H7 (cell line): Measurements from ENCODE around the gene PLAC8L1. TPM values are rescaled to one million over a fixed set of nuclear protein-coding genes. Genes with fewer than 3 reads are reported as not detected.
"Not testable (repeated sequence)": the region's sequence is repeated elsewhere in the genome, so short reads cannot be mapped to it uniquely, and the experiment has no call there.

ENCODE experiments used
- DNase-seq: peaks from one replicate; pipeline ENCODE4 v3.0.0; 2012
- H3K27me3 ChIP-seq: 2 replicates; pipeline ENCODE4 v1.6.0; 2011; ENCODE audit warnings: mild to moderate bottlenecking, low read length; ENCODE audit not compliant: control insufficient read depth, insufficient read depth
- H3K36me3 ChIP-seq: replicated peaks from 2 replicates; pipeline ENCODE4 v1.5.1; 2011; ENCODE audit warnings: low read length; ENCODE audit not compliant: control insufficient read depth, insufficient read depth
- H3K4me3 ChIP-seq: 2 replicates; pipeline ENCODE4 v1.5.1; 2011; ENCODE audit warnings: low read depth, mild to moderate bottlenecking, control low read depth, low read length, moderate library complexity; ENCODE audit not compliant: insufficient read depth
- total RNA-seq: library from RNA; depleted of rRNA; stranded (reverse); fragments of >200 nt; shearing (Covaris generic); gene quantifications from 2 replicates; pipeline ENCODE4 v1.2.3, GENCODE V29; 2014; rRNA removed

PLAC8L1 gene, protein sequence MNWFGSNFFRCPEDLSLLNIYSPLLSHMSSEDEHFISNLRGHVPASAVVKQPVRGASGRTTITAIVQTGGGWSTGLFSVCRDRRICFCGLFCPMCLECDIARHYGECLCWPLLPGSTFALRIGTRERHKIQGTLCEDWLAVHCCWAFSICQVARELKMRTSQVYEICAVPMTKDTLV
- 0.44 and 0.59 TPM in 2 replicates for total RNA-seq

DNA sequence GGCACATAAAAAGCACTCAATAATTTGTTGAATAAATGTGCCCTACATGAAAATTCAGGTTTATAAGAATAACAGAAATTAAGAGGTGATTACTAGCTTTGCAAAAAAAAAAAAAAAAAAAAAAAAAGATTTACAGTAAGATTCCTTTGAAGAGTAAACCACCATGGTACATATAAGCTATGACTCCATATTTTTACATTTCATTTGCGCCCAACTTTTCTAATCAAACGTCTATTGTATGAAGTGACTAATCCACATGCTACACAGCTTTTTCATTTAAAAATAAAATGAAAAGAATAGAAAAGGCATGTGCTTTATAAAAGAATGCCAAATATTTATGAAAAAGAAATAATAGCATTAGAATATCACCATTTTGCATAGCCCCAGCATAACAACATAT, at the start of gene PLAC8L1:
Gene PLAC8L1, minus strand, starts transcription at position 101 of the 400 bp plus-strand sequence. CDS start 1,266 bp downstream, outside the sequence.
- DNase-seq, result no peak
- Histone ChIP-seq H3K36me3 (no peaks in the 10 kb centered on the region; the same call in 1 of the 2 replicates), H3K27me3 (no peaks in the 10 kb centered on the region), H3K4me3 (no peak within 1 kb of the TSS)

DNA sequence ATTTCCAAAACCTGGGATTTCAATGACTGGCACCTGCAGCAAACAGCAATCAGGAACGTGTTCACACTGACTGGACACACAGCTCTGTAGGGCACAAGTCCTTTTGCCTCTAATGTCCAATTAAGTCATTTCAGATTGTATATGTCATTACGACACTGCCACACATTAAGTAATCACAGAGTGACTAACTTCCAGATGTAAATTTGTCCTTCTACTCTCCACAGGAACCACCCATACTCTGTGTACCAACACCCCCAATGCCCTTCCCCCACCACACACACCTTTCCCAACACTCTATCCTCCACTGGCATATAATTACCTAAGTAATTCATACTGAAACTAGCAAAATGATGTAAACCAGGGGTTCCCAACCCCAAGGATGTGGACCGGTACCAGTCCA, 46.6 kb upstream of the PLAC8L1 start:
- Histone ChIP-seq H3K36me3 (peaks cover 45% of the 10 kb centered on the region), H3K27me3 (no peaks in the 10 kb centered on the region), H3K4me3 (no peak overlapping the region)
- DNase-seq, result no peak

DNA sequence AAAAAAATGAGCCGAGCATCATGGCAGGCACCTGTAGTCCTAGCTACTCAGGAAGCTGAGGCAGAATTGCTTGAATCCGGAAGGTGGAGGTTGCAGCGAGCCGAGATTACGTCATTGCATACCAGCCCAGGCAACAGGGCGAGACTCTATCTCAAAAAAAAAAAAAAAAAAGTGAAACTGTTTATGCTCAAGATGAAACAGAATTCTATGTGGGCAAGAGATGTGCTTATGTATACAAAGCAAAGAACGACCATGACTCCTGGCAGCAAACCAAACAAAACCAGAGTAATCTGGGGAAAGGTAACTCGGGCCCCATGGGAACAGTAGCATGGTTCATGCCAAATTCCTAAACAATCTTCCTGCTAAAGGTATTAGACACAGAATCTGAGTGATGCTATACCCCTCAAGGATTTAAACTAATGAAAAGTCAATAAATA, 32.6 kb upstream of the PLAC8L1 start:
- DNase-seq, result no peak
- H3K36me3 ChIP-seq, result peaks cover 36% of the 10 kb centered on the region

DNA sequence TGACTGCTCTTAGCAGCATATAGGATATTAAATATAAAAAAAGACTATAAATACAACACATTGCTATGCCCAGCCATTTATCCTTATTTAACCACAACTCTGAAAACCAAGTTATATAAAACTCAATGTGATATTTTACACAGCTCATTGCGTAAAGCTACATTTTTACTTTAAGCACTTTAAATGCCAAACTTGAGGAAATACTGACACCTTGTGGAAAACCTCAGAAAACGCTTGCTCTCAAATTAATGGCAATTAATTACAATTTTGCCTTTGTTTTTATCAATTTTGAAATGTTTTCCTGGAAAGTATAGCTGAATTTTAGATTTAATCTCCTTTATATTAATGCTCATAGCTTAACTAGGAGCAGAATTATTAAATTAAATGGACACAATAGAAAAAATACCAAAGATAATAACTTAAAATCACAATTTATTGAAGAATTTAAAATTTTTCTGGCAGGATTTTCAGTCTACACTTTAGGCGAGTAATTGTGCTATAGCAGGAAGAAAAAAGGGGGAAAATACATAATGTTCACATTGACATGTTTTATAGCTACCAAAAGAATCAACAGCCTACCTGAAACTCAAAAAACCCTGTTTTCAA, 25.2 kb upstream of the PLAC8L1 start:
- H3K27me3 ChIP-seq, result no peaks in the 10 kb centered on the region
- no peak for DNase-seq
- peaks cover 29% of the 10 kb centered on the region for H3K36me3 ChIP-seq
- no peak overlapping the region for H3K4me3 ChIP-seq

More for the DNA sequence above, 32.6 kb upstream of the PLAC8L1 start:
- no peaks in the 10 kb centered on the region for H3K27me3 ChIP-seq
- H3K4me3 ChIP-seq, result no peak overlapping the region

GRCh38 chr5:146126068-146126467, 20.7 kb upstream of the PLAC8L1 start:
- no peak for DNase-seq
- H3K4me3 ChIP-seq, result no peak overlapping the region
- no peaks in the 10 kb centered on the region for H3K27me3 ChIP-seq
- peaks cover 30% of the 10 kb centered on the region for H3K36me3 ChIP-seq

DNA sequence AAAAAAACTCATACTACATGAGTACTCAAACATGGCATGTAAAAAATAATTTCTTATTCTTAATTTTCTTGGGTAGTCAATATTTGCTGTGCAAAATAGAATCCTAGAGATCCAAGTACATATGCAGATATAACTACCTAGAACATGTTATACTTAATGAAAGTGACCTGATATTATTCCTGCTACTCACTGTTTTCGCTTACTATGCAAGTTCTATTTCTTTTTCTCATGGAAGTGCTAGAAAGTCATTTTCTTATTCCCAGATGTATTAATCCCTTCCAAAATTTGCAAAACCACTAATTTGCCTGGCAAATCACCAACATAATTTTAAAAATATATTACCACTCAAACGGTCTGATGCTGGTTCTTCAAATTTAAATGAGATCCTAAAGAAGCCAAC, 19.2 kb upstream of the PLAC8L1 start:
- Histone ChIP-seq H3K27me3 (no peaks in the 10 kb centered on the region), H3K4me3 (no peak overlapping the region), H3K36me3 (peaks cover 33% of the 10 kb centered on the region)
- no peak for DNase-seq

DNA sequence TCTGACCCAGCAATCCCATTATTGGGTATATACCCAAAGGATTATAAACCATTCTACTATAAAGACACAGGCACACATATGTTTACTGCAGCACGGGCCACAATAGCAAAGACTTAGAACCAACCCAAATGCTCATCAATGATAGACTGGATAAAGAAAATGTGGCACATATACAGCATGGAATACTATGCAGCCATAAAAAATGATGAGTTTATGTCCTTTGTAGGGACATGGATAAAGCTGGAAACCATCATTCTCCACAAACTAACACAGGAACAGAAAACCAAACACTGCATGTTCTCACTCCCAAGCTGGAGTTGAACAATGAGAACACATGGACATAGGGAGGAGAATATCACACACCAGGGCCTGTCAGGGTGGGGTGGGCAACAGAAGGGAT, 16.1 kb upstream of the PLAC8L1 start:
- peaks cover 26% of the 10 kb centered on the region for H3K36me3 ChIP-seq
- not testable (repeated sequence) for H3K4me3 ChIP-seq, H3K27me3 ChIP-seq, DNase-seq

GRCh38 chr5:146118322-146118721, 12.9 kb upstream of the PLAC8L1 start:
- Histone ChIP-seq H3K27me3 (no peaks in the 10 kb centered on the region), H3K4me3 (no peak overlapping the region), H3K36me3 (peaks cover 18% of the 10 kb centered on the region)
- no peak for DNase-seq

DNA sequence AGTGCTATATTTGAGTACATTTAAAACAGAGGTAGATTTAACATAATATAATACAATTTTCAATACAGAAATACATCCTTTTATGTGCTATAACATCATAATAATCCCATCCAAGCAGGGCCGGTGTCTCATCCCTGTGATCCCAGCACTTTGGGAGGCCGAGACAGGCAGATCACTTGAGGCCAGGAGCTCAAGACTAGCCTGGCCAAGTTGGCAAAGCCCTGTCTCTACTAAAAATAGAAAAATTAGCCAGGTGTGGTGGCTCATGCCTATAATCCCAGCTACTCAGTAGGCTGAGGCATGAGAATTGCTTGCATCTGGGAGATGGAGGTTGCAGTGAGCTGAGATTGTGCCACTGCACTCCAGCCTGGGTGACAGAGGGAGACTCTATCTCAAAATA, 11.8 kb upstream of the PLAC8L1 start:
- not testable (repeated sequence) for DNase-seq, H3K4me3 ChIP-seq, H3K27me3 ChIP-seq
- H3K36me3 ChIP-seq, result peaks cover 19% of the 10 kb centered on the region

- Histone ChIP-seq H3K27me3 (no peaks in the 10 kb centered on the region), H3K36me3 (peaks cover 17% of the 10 kb centered on the region), H3K4me3 (no peak overlapping the region)
- DNase-seq, result no peak
Measured at GRCh38 chr5:146116361-146116760, 11.0 kb upstream of the PLAC8L1 start.

GRCh38 chr5:146112476-146112875, 7.1 kb upstream of the PLAC8L1 start:
- Histone ChIP-seq H3K27me3 (no peaks in the 10 kb centered on the region), H3K36me3 (peaks cover 10% of the 10 kb centered on the region), H3K4me3 (no peak overlapping the region)
- DNase-seq, result no peak

DNA sequence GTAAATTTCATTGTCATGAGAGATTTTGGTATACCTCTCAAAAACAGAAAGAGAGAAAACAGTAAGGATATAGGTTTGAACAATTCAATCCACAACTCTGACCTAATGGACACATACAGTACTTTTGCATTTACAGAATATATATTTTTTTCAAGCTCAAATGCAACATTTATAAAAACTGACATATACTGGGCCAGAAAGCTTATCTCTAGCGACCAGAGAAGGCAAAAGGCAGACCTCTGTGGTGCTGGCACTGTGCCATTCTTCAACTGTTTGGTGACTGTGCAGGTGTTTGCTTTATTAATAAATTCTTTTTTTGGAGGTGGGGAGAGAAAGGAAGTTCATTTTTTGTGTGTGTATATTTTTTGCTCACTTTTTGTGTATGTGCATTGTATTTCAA, 6.0 kb upstream of the PLAC8L1 start:
- Histone ChIP-seq H3K27me3 (no peaks in the 10 kb centered on the region), H3K4me3 (no peak overlapping the region), H3K36me3 (peaks cover 10% of the 10 kb centered on the region)
- DNase-seq, result no peak

DNA sequence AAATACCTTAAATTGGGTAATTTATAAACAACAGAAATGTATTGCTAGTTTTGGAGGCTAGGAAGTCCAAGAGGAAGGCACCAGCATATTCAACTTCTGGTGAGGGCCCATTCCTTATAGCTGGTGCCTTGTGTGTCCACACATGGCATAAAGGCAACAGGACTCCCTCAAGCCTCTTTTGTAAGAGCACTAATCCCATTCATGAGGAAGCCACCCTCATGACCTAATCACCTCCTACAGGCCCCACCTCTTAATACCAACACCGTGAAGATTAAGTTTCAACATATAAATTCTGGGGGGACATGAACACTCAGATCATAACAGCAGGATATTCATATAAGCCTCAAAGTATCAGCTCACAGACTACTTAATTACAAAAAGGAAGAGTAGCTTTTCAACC, 4.0 kb upstream of the PLAC8L1 start:
- H3K36me3 ChIP-seq, result peaks cover 9% of the 10 kb centered on the region
- H3K27me3 ChIP-seq, result no peaks in the 10 kb centered on the region
- no peak for DNase-seq
- H3K4me3 ChIP-seq, result no peak overlapping the region

- not testable (repeated sequence) for H3K4me3 ChIP-seq, H3K27me3 ChIP-seq, H3K36me3 ChIP-seq, DNase-seq
Measured at GRCh38 chr5:146108870-146109269, 3.5 kb upstream of the PLAC8L1 start.

- no peaks in the 10 kb centered on the region for H3K27me3 ChIP-seq
- H3K36me3 ChIP-seq, result peaks cover 4% of the 10 kb centered on the region
- no peak overlapping the region for H3K4me3 ChIP-seq
- DNase-seq, result no peak
Measured at GRCh38 chr5:146107901-146108300, 2.5 kb upstream of the PLAC8L1 start.
